HCT116 (cell line): Measurements from ENCODE around the gene AOAH. TPM values are rescaled to one million over a fixed set of nuclear protein-coding genes. Genes with fewer than 3 reads are reported as not detected.

Experiments
- ATAC-seq: fragments of 200-7000 bp; cut with Tn5 transposase; 2 replicates; pipeline ENCODE4 v1.9.1; 2020; ENCODE audit warnings: mild to moderate bottlenecking, moderate library complexity
- BruUV-seq: library from RNA; stranded (reverse); fragments of 400-500 nt; replicated peaks from 2 replicates; lab custom pipeline; 2021; lab: Mats Ljungman, UMichigan
- CTCF ChIA-PET: fragments of 300-600 bp; sonication (Branson Sonifier 250); formaldehyde crosslinking; loops from one replicate; lab custom pipeline; 2021; ENCODE audit warnings: antibody characterized with exemption; lab: Charles Lee
- POLR2A ChIA-PET: fragments of 300-600, 350-600 bp; sonication (Branson Sonifier 250); formaldehyde crosslinking; loops from one replicate; lab custom pipeline; 2021; ENCODE audit warnings: antibody characterized with exemption; lab: Charles Lee
- RAD21 ChIA-PET, 2 experiments: fragments of 300-600 bp; sonication (Branson Sonifier 250); formaldehyde crosslinking; loops; one replicate each; lab custom pipeline; 2023; ENCODE audit warnings: low total read pairs in 2 of 2; ENCODE audit not compliant: uncharacterized antibody in 2 of 2, unreplicated experiment in 2 of 2, low non-redundant PET in 1 of 2; lab: Charles Lee
- DNase-seq: peaks from one replicate; pipeline ENCODE4 v3.0.0-alpha.2; 2010; ENCODE audit warnings: low read depth, low spot score
- H2AFZ ChIP-seq: fragments of 200-600 bp; shearing (Covaris generic), sonication (generic); 2 replicates; pipeline ENCODE4 v1.6.1; 2017; ENCODE audit warnings: low read depth, mixed run types, mixed read lengths, antibody characterized with exemption, low read length; ENCODE audit not compliant: poor library complexity, severe bottlenecking
- H3K27ac ChIP-seq: 2 replicates; pipeline ENCODE4 v1.5.1; 2012; ENCODE audit warnings: low read depth, low read length
- H3K27me3 ChIP-seq: fragments of 200-600 bp; sonication (generic); 2 replicates; pipeline ENCODE4 v1.6.1; 2016; ENCODE audit warnings: mixed run types, low read length, mixed read lengths; ENCODE audit not compliant: insufficient read depth
- H3K36me3 ChIP-seq, 2 experiments: fragments of 200-500 bp in 1 of 2; fragments of 200-600 bp in 1 of 2; sonication (Bioruptor generic) in 1 of 2; sonication (generic) in 1 of 2; 2 replicates each; pipeline versions ENCODE4 v1.5.1 to v1.6.1; 2014 to 2016; ENCODE audit warnings: low read length in 2 of 2, inconsistent platforms in 1 of 2, mixed read lengths in 1 of 2, mixed run types in 1 of 2; ENCODE audit not compliant: insufficient read depth in 2 of 2, control insufficient read depth in 1 of 2
- H3K4me1 ChIP-seq, 2 experiments: fragments of 200-600 bp in 1 of 2; sonication (generic) in 1 of 2; 2 replicates each; pipeline versions ENCODE4 v1.5.1 to v1.6.1; 2012 to 2017; ENCODE audit warnings: low read length in 2 of 2, inconsistent platforms in 1 of 2, mild to moderate bottlenecking in 1 of 2, mixed read lengths in 1 of 2, mixed run types in 1 of 2, moderate library complexity in 1 of 2; ENCODE audit not compliant: insufficient read depth in 2 of 2, control insufficient read depth in 1 of 2
- H3K4me2 ChIP-seq: fragments of 200-600 bp; sonication (generic); 2 replicates; pipeline ENCODE4 v1.6.1; 2017; ENCODE audit warnings: mixed run types, low read length, mixed read lengths
- H3K4me3 ChIP-seq, 2 experiments: fragments of 200-600 bp in 1 of 2; sonication (generic) in 1 of 2; replicated peaks in 1 of 2; 2 replicates each; pipeline ENCODE4 v1.5.1; 2011 to 2016; ENCODE audit warnings: low read length in 2 of 2, control low read depth in 1 of 2, low read depth in 1 of 2, mild to moderate bottlenecking in 1 of 2, mixed read lengths in 1 of 2, mixed run types in 1 of 2
- H3K79me2 ChIP-seq: fragments of 200-600 bp; sonication (generic); 2 replicates; pipeline ENCODE4 v1.6.1; 2017; ENCODE audit warnings: mild to moderate bottlenecking, mixed run types, low read length, moderate library complexity, mixed read lengths; ENCODE audit not compliant: insufficient read depth
- H3K9ac ChIP-seq: fragments of 200-600 bp; sonication (generic); 2 replicates; pipeline ENCODE4 v1.6.1; 2016; ENCODE audit warnings: low read length, mixed read lengths
- H3K9me2 ChIP-seq: fragments of 200-600 bp; sonication (generic), shearing (Covaris generic); 2 replicates; pipeline ENCODE4 v1.6.1; 2017; ENCODE audit warnings: mixed run types, mild to moderate bottlenecking, moderate library complexity; ENCODE audit not compliant: insufficient read depth
- H3K9me3 ChIP-seq, 2 experiments: fragments of 200-500 bp in 1 of 2; fragments of 200-600 bp in 1 of 2; sonication (Bioruptor generic) in 1 of 2; sonication (generic) in 1 of 2; 2 replicates each; pipeline ENCODE4 v1.6.1; 2014 to 2017; ENCODE audit warnings: low read length in 2 of 2, mixed read lengths in 2 of 2, inconsistent platforms in 1 of 2, low read depth in 1 of 2, mild to moderate bottlenecking in 1 of 2, mixed run types in 1 of 2, moderate library complexity in 1 of 2; ENCODE audit not compliant: control insufficient read depth in 1 of 2, insufficient read depth in 1 of 2
- H4K20me1 ChIP-seq: fragments of 200-600 bp; sonication (generic), shearing (Covaris generic); 2 replicates; pipeline ENCODE4 v1.6.1; 2017; ENCODE audit warnings: mixed run types, mild to moderate bottlenecking, moderate library complexity; ENCODE audit not compliant: insufficient read depth
- CBX3 ChIP-seq: IDR thresholded peaks from 2 replicates; pipeline ENCODE4 v1.6.1; 2012; ENCODE audit warnings: low read depth
- ELF1 ChIP-seq: IDR thresholded peaks from 2 replicates; pipeline ENCODE4 v1.6.1; 2012; ENCODE audit warnings: low read depth, borderline replicate concordance
- FOSL1 ChIP-seq: IDR thresholded peaks from 2 replicates; pipeline ENCODE4 v1.6.1; 2012; ENCODE audit warnings: low read depth
- SP1 ChIP-seq: IDR thresholded peaks from 2 replicates; pipeline ENCODE4 v1.6.1; 2012; ENCODE audit warnings: low read depth
- TCF7L2 ChIP-seq: IDR thresholded peaks from 2 replicates; pipeline ENCODE4 v1.7.0; 2011; ENCODE audit warnings: borderline replicate concordance, inconsistent platforms; ENCODE audit not compliant: insufficient read depth, insufficient read length; ENCODE audit errors: extremely low read depth
- intact Hi-C: fragments of 100-400 bp; cut with micrococcal nuclease; formaldehyde crosslinking; loops from 2 replicates; pipeline ENCODE4 v1.10.0; 2022
- total RNA-seq: library from RNA; stranded (reverse); gene quantifications from one replicate; pipeline ENCODE4 v1.2.1, GENCODE V29; 2021; ENCODE audit not compliant: unreplicated experiment
- TF ChIP-seq, protein P1 (sequence below), 3 experiments: fragments of 200-600 bp in 1 of 3; sonication (generic) in 1 of 3; IDR thresholded peaks in 2 of 3; conservative IDR thresholded peaks in 1 of 3; 2 replicates each; pipeline ENCODE4 v1.5.1; 2012 to 2017; ENCODE audit warnings: low read depth in 2 of 3, low read length in 2 of 3, antibody characterized with exemption in 1 of 3, borderline replicate concordance in 1 of 3, control low read depth in 1 of 3, mild to moderate bottlenecking in 1 of 3, mixed read lengths in 1 of 3, mixed run types in 1 of 3, moderate library complexity in 1 of 3; ENCODE audit not compliant: insufficient read depth in 1 of 3
- TF ChIP-seq, protein P2 (sequence below): IDR thresholded peaks from 2 replicates; pipeline ENCODE4 v1.6.1; 2012; ENCODE audit warnings: low read depth
- TF ChIP-seq, protein P3 (sequence below): IDR thresholded peaks from 2 replicates; pipeline ENCODE4 v1.6.1; 2011; ENCODE audit warnings: mild to moderate bottlenecking, low read length, moderate library complexity; ENCODE audit not compliant: insufficient replicate concordance; ENCODE audit errors: extremely low read depth

AOAH gene
- total RNA-seq, 1 experiment from 2014 or later, result 1.1 TPM

- H3K36me3 ChIP-seq, result no peaks in the 10 kb centered on the region
- BruUV-seq, result no TSS peak
- RAD21 ChIA-PET, result interaction anchor here in 1 of 2 experiments (0.7 kb wide), 2 partner anchors 71 to 77 kb away, joined by 3 read pairs; no protein-coding TSS in a partner anchor
- TF ChIP-seq, protein P1, sequence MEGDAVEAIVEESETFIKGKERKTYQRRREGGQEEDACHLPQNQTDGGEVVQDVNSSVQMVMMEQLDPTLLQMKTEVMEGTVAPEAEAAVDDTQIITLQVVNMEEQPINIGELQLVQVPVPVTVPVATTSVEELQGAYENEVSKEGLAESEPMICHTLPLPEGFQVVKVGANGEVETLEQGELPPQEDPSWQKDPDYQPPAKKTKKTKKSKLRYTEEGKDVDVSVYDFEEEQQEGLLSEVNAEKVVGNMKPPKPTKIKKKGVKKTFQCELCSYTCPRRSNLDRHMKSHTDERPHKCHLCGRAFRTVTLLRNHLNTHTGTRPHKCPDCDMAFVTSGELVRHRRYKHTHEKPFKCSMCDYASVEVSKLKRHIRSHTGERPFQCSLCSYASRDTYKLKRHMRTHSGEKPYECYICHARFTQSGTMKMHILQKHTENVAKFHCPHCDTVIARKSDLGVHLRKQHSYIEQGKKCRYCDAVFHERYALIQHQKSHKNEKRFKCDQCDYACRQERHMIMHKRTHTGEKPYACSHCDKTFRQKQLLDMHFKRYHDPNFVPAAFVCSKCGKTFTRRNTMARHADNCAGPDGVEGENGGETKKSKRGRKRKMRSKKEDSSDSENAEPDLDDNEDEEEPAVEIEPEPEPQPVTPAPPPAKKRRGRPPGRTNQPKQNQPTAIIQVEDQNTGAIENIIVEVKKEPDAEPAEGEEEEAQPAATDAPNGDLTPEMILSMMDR (IDR thresholded peaks at IDR 0.05 in 2 of 3, conservative IDR thresholded peaks at IDR 0.05 in 1 of 3; ENCODE audit: borderline replicate concordance in 1 of 3, insufficient read depth in 1 of 3, low read depth in 2 of 3, low read length in 2 of 3), result no peak
- TF ChIP-seq CBX3 (no peak), FOSL1 (no peak), SP1 (no peak), TCF7L2 (no peak), ELF1 (no peak)
- TF ChIP-seq, protein P2, sequence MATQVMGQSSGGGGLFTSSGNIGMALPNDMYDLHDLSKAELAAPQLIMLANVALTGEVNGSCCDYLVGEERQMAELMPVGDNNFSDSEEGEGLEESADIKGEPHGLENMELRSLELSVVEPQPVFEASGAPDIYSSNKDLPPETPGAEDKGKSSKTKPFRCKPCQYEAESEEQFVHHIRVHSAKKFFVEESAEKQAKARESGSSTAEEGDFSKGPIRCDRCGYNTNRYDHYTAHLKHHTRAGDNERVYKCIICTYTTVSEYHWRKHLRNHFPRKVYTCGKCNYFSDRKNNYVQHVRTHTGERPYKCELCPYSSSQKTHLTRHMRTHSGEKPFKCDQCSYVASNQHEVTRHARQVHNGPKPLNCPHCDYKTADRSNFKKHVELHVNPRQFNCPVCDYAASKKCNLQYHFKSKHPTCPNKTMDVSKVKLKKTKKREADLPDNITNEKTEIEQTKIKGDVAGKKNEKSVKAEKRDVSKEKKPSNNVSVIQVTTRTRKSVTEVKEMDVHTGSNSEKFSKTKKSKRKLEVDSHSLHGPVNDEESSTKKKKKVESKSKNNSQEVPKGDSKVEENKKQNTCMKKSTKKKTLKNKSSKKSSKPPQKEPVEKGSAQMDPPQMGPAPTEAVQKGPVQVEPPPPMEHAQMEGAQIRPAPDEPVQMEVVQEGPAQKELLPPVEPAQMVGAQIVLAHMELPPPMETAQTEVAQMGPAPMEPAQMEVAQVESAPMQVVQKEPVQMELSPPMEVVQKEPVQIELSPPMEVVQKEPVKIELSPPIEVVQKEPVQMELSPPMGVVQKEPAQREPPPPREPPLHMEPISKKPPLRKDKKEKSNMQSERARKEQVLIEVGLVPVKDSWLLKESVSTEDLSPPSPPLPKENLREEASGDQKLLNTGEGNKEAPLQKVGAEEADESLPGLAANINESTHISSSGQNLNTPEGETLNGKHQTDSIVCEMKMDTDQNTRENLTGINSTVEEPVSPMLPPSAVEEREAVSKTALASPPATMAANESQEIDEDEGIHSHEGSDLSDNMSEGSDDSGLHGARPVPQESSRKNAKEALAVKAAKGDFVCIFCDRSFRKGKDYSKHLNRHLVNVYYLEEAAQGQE, result no peak
- TF ChIP-seq, protein P3, sequence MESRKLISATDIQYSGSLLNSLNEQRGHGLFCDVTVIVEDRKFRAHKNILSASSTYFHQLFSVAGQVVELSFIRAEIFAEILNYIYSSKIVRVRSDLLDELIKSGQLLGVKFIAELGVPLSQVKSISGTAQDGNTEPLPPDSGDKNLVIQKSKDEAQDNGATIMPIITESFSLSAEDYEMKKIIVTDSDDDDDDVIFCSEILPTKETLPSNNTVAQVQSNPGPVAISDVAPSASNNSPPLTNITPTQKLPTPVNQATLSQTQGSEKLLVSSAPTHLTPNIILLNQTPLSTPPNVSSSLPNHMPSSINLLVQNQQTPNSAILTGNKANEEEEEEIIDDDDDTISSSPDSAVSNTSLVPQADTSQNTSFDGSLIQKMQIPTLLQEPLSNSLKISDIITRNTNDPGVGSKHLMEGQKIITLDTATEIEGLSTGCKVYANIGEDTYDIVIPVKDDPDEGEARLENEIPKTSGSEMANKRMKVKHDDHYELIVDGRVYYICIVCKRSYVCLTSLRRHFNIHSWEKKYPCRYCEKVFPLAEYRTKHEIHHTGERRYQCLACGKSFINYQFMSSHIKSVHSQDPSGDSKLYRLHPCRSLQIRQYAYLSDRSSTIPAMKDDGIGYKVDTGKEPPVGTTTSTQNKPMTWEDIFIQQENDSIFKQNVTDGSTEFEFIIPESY, result no peak
- TF ChIP-seq, all 23 proteins: peak for 0
- ChIA-PET CTCF (no interaction called here), POLR2A (no interaction called here)
- no peak overlapping the region for H3K27ac ChIP-seq
- peaks cover 12% of the 10 kb centered on the region; the same call in 1 of the 2 replicates for H3K27me3 ChIP-seq
- H3K9me3 ChIP-seq, result no peaks in the 10 kb centered on the region
- H3K9me2 ChIP-seq, result no peaks in the 10 kb centered on the region
- H3K4me3 ChIP-seq, result no peak overlapping the region
- intact Hi-C loops, result no loop called here
- H3K9ac ChIP-seq, result no peak overlapping the region
- DNase-seq (no peak), ATAC-seq (no peak)
- no peaks in the 10 kb centered on the region for H4K20me1 ChIP-seq
- no peak overlapping the region for H3K4me2 ChIP-seq
- no peak overlapping the region for H2AFZ ChIP-seq
- no peaks in the 10 kb centered on the region for H3K79me2 ChIP-seq
- no peaks in the 10 kb centered on the region for H3K4me1 ChIP-seq
These were observed 158.4 kb downstream of the AOAH start for GRCh38 chr7:36565792-36566356.
